ENCODE measurements around the gene LSM4. TPM values are rescaled to one million over a fixed set of nuclear protein-coding genes. Genes with fewer than 3 reads are reported as not detected.

LSM4 gene
- total and polyA plus RNA-seq, 2 donors (not counting 1 experiment from before 2014, with no cell fraction given): 50.9 to 124 TPM

GRCh38 chr19:18274781-18275356 lies 48.0 kb downstream of the LSM4 start:
- no peaks in the 10 kb centered on the region for H3K27me3 ChIP-seq (ENCODE audit: control insufficient read depth, insufficient read depth, low read length)
- TF ChIP-seq EZH2 (IDR thresholded peaks at IDR 0.05; ENCODE audit: low read length, missing control alignments): no peak
- TF ChIP-seq, protein P1, sequence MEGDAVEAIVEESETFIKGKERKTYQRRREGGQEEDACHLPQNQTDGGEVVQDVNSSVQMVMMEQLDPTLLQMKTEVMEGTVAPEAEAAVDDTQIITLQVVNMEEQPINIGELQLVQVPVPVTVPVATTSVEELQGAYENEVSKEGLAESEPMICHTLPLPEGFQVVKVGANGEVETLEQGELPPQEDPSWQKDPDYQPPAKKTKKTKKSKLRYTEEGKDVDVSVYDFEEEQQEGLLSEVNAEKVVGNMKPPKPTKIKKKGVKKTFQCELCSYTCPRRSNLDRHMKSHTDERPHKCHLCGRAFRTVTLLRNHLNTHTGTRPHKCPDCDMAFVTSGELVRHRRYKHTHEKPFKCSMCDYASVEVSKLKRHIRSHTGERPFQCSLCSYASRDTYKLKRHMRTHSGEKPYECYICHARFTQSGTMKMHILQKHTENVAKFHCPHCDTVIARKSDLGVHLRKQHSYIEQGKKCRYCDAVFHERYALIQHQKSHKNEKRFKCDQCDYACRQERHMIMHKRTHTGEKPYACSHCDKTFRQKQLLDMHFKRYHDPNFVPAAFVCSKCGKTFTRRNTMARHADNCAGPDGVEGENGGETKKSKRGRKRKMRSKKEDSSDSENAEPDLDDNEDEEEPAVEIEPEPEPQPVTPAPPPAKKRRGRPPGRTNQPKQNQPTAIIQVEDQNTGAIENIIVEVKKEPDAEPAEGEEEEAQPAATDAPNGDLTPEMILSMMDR (conservative IDR thresholded peaks at IDR 0.05 in 1 of 2, IDR thresholded peaks at IDR 0.05 in 1 of 2; ENCODE audit: low read depth in 1 of 2, low read length in 2 of 2): no peak
- peak; percentile 86 to 88 for DNase-seq (ENCODE audit: low read depth in 2 of 2)
- no peaks in the 10 kb centered on the region for H4K20me1 ChIP-seq (ENCODE audit: control insufficient read depth, extremely low read depth, insufficient read depth, low read length)
- peaks cover 41% of the 10 kb centered on the region for H3K79me2 ChIP-seq (ENCODE audit: control insufficient read depth, insufficient read depth, low read length)
- no peaks in the 10 kb centered on the region for H3K9me3 ChIP-seq (ENCODE audit: control insufficient read depth, insufficient read depth, low read depth, low read length)
- peak overlapping the region; percentile 62 for H3K27ac ChIP-seq (ENCODE audit: insufficient read depth, low read length)
- peak overlapping the region in 2 of 4 experiments; percentile 3 to 12 for H3K4me3 ChIP-seq (replicated peaks in 1 of 4; ENCODE audit: control extremely low read depth in 1 of 4, insufficient read depth in 1 of 4, low read depth in 3 of 4, low read length in 4 of 4)
- H3K9ac ChIP-seq (ENCODE audit: insufficient read depth, low read length): no peak overlapping the region
- peaks cover 26% of the 10 kb centered on the region for H3K4me1 ChIP-seq (ENCODE audit: control insufficient read depth, extremely low read depth, insufficient read depth, low read length)
- peaks cover 11% of the 10 kb centered on the region for H3K36me3 ChIP-seq (ENCODE audit: control insufficient read depth, insufficient read depth, low read length)
- peak overlapping the region; percentile 48 for H3K4me2 ChIP-seq (ENCODE audit: extremely low read depth, insufficient read depth, low read length)
- H2AFZ ChIP-seq (ENCODE audit: low read length): no peak overlapping the region

- Histone ChIP-seq H3K27me3 (ENCODE audit: control insufficient read depth, insufficient read depth, low read length) (no peaks in the 10 kb centered on the region), H3K36me3 (ENCODE audit: control insufficient read depth, insufficient read depth, low read length) (peaks cover 11% of the 10 kb centered on the region), H2AFZ (ENCODE audit: low read length) (no peak within 1 kb of the TSS), H3K9ac (ENCODE audit: insufficient read depth, low read length) (no peak within 1 kb of the TSS), H3K27ac (ENCODE audit: insufficient read depth, low read length) (peak within 1 kb of the TSS; percentile 62), H3K9me3 (ENCODE audit: control insufficient read depth, insufficient read depth, low read depth, low read length) (no peaks in the 10 kb centered on the region), H3K4me2 (ENCODE audit: extremely low read depth, insufficient read depth, low read length) (peak within 1 kb of the TSS; percentile 48), H3K79me2 (ENCODE audit: control insufficient read depth, insufficient read depth, low read length) (peaks cover 35% of the 10 kb centered on the region), H3K4me3 (replicated peaks in 1 of 4; ENCODE audit: control extremely low read depth in 1 of 4, insufficient read depth in 1 of 4, low read depth in 3 of 4, low read length in 4 of 4) (peak within 1 kb of the TSS in 2 of 4 experiments; percentile 3 to 12), H3K4me1 (ENCODE audit: control insufficient read depth, extremely low read depth, insufficient read depth, low read length) (peaks cover 26% of the 10 kb centered on the region), H4K20me1 (ENCODE audit: control insufficient read depth, extremely low read depth, insufficient read depth, low read length) (no peaks in the 10 kb centered on the region)
- peak; percentile 28 to 44 for DNase-seq (ENCODE audit: low read depth in 2 of 2)
- no peak for TF ChIP-seq EZH2 (IDR thresholded peaks at IDR 0.05; ENCODE audit: low read length, missing control alignments)
- TF ChIP-seq, protein P1 (conservative IDR thresholded peaks at IDR 0.05 in 1 of 2, IDR thresholded peaks at IDR 0.05 in 1 of 2; ENCODE audit: low read depth in 1 of 2, low read length in 2 of 2): no peak
These were observed 48.6 kb downstream of the LSM4 start, which contains the start of gene IQCN for GRCh38 chr19:18274219-18274780. Gene IQCN (minus strand): TSS chr19:18274452. CDS start chr19:18269478, 4,974 bp downstream.

- peaks cover 23% of the 10 kb centered on the region for H3K4me1 ChIP-seq (ENCODE audit: control insufficient read depth, extremely low read depth, insufficient read depth, low read length)
- H3K4me2 ChIP-seq (ENCODE audit: extremely low read depth, insufficient read depth, low read length): no peak overlapping the region
- H3K27me3 ChIP-seq (ENCODE audit: control insufficient read depth, insufficient read depth, low read length): no peaks in the 10 kb centered on the region
- no peak overlapping the region for H3K27ac ChIP-seq (ENCODE audit: insufficient read depth, low read length)
- DNase-seq (ENCODE audit: low read depth in 2 of 2): no peak
- H4K20me1 ChIP-seq (ENCODE audit: control insufficient read depth, extremely low read depth, insufficient read depth, low read length): no peaks in the 10 kb centered on the region
- peaks cover 7% of the 10 kb centered on the region for H3K36me3 ChIP-seq (ENCODE audit: control insufficient read depth, insufficient read depth, low read length)
- TF ChIP-seq, protein P1 (conservative IDR thresholded peaks at IDR 0.05 in 1 of 2, IDR thresholded peaks at IDR 0.05 in 1 of 2; ENCODE audit: low read depth in 1 of 2, low read length in 2 of 2): no peak
- no peak for TF ChIP-seq EZH2 (IDR thresholded peaks at IDR 0.05; ENCODE audit: low read length, missing control alignments)
- H3K9me3 ChIP-seq (ENCODE audit: control insufficient read depth, insufficient read depth, low read depth, low read length): no peaks in the 10 kb centered on the region
- no peak overlapping the region for H2AFZ ChIP-seq (ENCODE audit: low read length)
- no peak overlapping the region for H3K9ac ChIP-seq (ENCODE audit: insufficient read depth, low read length)
- H3K4me3 ChIP-seq (replicated peaks in 1 of 4; ENCODE audit: control extremely low read depth in 1 of 4, insufficient read depth in 1 of 4, low read depth in 3 of 4, low read length in 4 of 4): no peak overlapping the region
- peaks cover 29% of the 10 kb centered on the region for H3K79me2 ChIP-seq (ENCODE audit: control insufficient read depth, insufficient read depth, low read length)
These were observed 49.2 kb downstream of the LSM4 start for GRCh38 chr19:18273561-18274218.

Measured in fibroblast of lung (primary cell).